GM19035 (cell line): ENCODE results near the gene TMEM259.

Experiments
- ATAC-seq: cut with Tn5 transposase; IDR thresholded peaks from one replicate; pipeline ENCODE4 v1.9.1; 2021; ENCODE audit not compliant: unreplicated experiment

The TMEM259 gene

GRCh38 chr19:1020868-1021425 lies at the start of gene TMEM259:
TMEM259 (minus strand) TSS chr19:1021123; CDS start chr19:1020996, 127 bp downstream.
- peak; percentile 77 for ATAC-seq

GRCh38 chr19:1070576-1070930 lies 49.6 kb upstream of the TMEM259 start:
- ATAC-seq = no peak

GRCh38 chr19:1069009-1069779 lies 48.3 kb upstream of the TMEM259 start:
- no peak for ATAC-seq

- no peak for ATAC-seq
Observed at GRCh38 chr19:1068009-1069001, 47.4 kb upstream of the TMEM259 start.

GRCh38 chr19:1067341-1067957 lies 46.5 kb upstream of the TMEM259 start:
- peak; percentile 23 for ATAC-seq

- ATAC-seq = peak; percentile 40
Observed at GRCh38 chr19:1066748-1067340, 45.9 kb upstream of the TMEM259 start, which contains the start of gene ARHGAP45. ARHGAP45 (plus strand) TSS chr19:1067167; CDS start chr19:1067406, 239 bp downstream.

- ATAC-seq = no peak
Observed at GRCh38 chr19:1066251-1066747, 45.4 kb upstream of the TMEM259 start.

- ATAC-seq = no peak
Observed at GRCh38 chr19:1065606-1066109, 44.7 kb upstream of the TMEM259 start.

- no peak for ATAC-seq
Observed at GRCh38 chr19:1064661-1065605, 44.0 kb upstream of the TMEM259 start.

GRCh38 chr19:1063909-1064660 lies 43.2 kb upstream of the TMEM259 start:
- no peak for ATAC-seq

- no peak for ATAC-seq
Observed at GRCh38 chr19:1063030-1063908, 42.3 kb upstream of the TMEM259 start.

GRCh38 chr19:1062387-1063029 lies 41.6 kb upstream of the TMEM259 start:
- no peak for ATAC-seq

GRCh38 chr19:1061987-1062386 lies 41.1 kb upstream of the TMEM259 start:
- no peak for ATAC-seq

GRCh38 chr19:1060689-1061088 lies 39.8 kb upstream of the TMEM259 start:
- no peak for ATAC-seq

GRCh38 chr19:1058112-1058511 lies 37.2 kb upstream of the TMEM259 start:
- no peak for ATAC-seq

GRCh38 chr19:1057176-1057855 lies 36.4 kb upstream of the TMEM259 start:
- ATAC-seq = no peak
